ENCODE results near the gene PDGFD.

The PDGFD gene

GRCh38 chr11:103872748-103873147 lies 291.2 kb downstream of the PDGFD start:
- DNase-seq = no peak

GRCh38 chr11:103871923-103872551 lies 291.9 kb downstream of the PDGFD start:
- no peak for DNase-seq

- no peak for DNase-seq
Observed at GRCh38 chr11:103870821-103871309, 293.1 kb downstream of the PDGFD start.

- no peak for DNase-seq
Observed at GRCh38 chr11:103867481-103867880, 296.5 kb downstream of the PDGFD start.

- DNase-seq = no peak
Observed at GRCh38 chr11:103863497-103863896, 300.4 kb downstream of the PDGFD start.

- no peak for DNase-seq
Observed at GRCh38 chr11:103862802-103863174, 301.2 kb downstream of the PDGFD start.

GRCh38 chr11:103862094-103862801 lies 301.7 kb downstream of the PDGFD start:
- peak; percentile 41 for DNase-seq

Measured in NCI-H1105 treated with DMSO at 0.1 percent for 48 hours (cell line).